Activated CD4-positive, alpha-beta T cell treated with anti-CD3 and anti-CD28 coated beads, Interleukin-2, Interleukin-4, amounts not matched to agents 100 ng/mL and 50 ng/mL, durations not matched to agents 16 hours and 8 hours (primary cell): Measurements from ENCODE around the gene SMARCAL1.
"Not testable (repeated sequence)": the region's sequence is repeated elsewhere in the genome, so short reads cannot be mapped to it uniquely, and the experiment has no call there.

Source experiments
- DNase-seq: peaks from one replicate; pipeline ENCODE4 v3.0.0-alpha.2; 2020; ENCODE audit warnings: low spot score

Gene SMARCAL1

GRCh38 chr2:216412022-216412999, at the start of gene SMARCAL1:
SMARCAL1 (plus strand) TSS chr2:216412484; CDS start chr2:216414705, 2,221 bp downstream.
- DNase-seq = peak; percentile 99

- DNase-seq = no peak
Observed at GRCh38 chr2:216362730-216363129, 49.6 kb upstream of the SMARCAL1 start.

GRCh38 chr2:216363221-216363620, 49.1 kb upstream of the SMARCAL1 start:
- DNase-seq = no peak

GRCh38 chr2:216365518-216365917, 46.8 kb upstream of the SMARCAL1 start:
- DNase-seq = no peak

GRCh38 chr2:216366777-216367471, 45.4 kb upstream of the SMARCAL1 start:
- DNase-seq = no peak

- no peak for DNase-seq
Observed at GRCh38 chr2:216369821-216370220, 42.5 kb upstream of the SMARCAL1 start.

GRCh38 chr2:216370961-216371712, 41.1 kb upstream of the SMARCAL1 start:
- no peak for DNase-seq

- DNase-seq = peak; percentile 27
Observed at GRCh38 chr2:216371721-216372702, 40.3 kb upstream of the SMARCAL1 start, which contains the start of gene MARCHF4. MARCHF4 (minus strand) TSS chr2:216372483; CDS start chr2:216370260, 2,223 bp downstream.

- DNase-seq = no peak
Observed at GRCh38 chr2:216372761-216373291, 39.5 kb upstream of the SMARCAL1 start.

- DNase-seq = no peak
Observed at GRCh38 chr2:216373896-216374295, 38.4 kb upstream of the SMARCAL1 start.

GRCh38 chr2:216375286-216375685, 37.0 kb upstream of the SMARCAL1 start:
- DNase-seq = no peak

GRCh38 chr2:216379977-216380376, 32.3 kb upstream of the SMARCAL1 start:
- DNase-seq = no peak

GRCh38 chr2:216384409-216384808, 27.9 kb upstream of the SMARCAL1 start:
- DNase-seq = not testable (repeated sequence)

- no peak for DNase-seq
Observed at GRCh38 chr2:216385478-216385877, 26.8 kb upstream of the SMARCAL1 start.

- no peak for DNase-seq
Observed at GRCh38 chr2:216387262-216387661, 25.0 kb upstream of the SMARCAL1 start.

GRCh38 chr2:216388046-216388884, 24.0 kb upstream of the SMARCAL1 start:
- DNase-seq = peak; percentile 14

- no peak for DNase-seq
Observed at GRCh38 chr2:216389570-216389969, 22.7 kb upstream of the SMARCAL1 start.

GRCh38 chr2:216391401-216391800, 20.9 kb upstream of the SMARCAL1 start:
- DNase-seq = no peak

GRCh38 chr2:216392018-216392562, 20.2 kb upstream of the SMARCAL1 start:
- DNase-seq = no peak
